ENCODE data around the gene FAM227A.

DNA sequence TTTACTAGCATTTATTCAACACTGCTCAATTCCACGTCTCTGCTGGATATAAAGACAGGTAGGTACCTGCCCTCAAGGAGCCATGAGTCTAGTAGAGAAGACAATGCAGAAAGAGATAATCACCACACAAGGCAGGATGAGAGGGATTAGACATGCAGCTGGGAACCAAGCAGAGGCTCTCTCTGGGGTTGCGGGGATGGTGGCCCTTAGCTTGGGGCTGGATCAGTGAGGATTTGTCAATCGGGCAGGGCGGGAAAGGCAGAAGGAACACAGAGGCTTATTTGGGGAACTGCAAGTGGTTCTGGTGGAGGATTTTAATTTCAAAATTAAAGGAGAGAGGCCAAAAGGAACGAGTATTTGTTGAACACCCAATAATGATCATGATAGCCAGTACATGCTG lies 77.7 kb downstream of the FAM227A start:
- TF ChIP-seq YY1 (IDR thresholded peaks at IDR 0.05; ENCODE audit: insufficient read depth, insufficient read length) (no peak), ZNF274 (IDR thresholded peaks at IDR 0.05; ENCODE audit: low read depth, low read length) (no peak), SUZ12 (IDR thresholded peaks at IDR 0.05; ENCODE audit: extremely low read depth, insufficient read depth, insufficient read length) (no peak)
